ENCODE results near the gene GMDS.

DNA sequence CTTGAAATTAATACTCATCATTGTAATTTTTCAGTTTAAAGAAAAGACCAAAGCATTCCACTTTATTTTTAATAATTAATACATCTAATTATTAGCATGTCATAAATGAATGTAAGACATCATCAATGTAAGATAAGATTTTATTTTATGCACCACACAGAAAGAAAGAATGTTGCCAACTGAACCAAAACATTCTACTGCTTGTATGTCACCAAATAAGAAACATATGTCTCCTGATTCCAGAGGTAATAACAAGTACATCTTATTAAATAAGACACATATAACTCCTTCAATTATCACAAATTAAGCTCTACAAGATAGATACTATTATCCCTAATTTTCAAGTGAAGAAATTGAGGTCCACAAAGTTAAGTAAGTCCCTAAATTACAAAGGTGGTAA lies 189.5 kb downstream of the GMDS start:
- TF ChIP-seq, protein P1, sequence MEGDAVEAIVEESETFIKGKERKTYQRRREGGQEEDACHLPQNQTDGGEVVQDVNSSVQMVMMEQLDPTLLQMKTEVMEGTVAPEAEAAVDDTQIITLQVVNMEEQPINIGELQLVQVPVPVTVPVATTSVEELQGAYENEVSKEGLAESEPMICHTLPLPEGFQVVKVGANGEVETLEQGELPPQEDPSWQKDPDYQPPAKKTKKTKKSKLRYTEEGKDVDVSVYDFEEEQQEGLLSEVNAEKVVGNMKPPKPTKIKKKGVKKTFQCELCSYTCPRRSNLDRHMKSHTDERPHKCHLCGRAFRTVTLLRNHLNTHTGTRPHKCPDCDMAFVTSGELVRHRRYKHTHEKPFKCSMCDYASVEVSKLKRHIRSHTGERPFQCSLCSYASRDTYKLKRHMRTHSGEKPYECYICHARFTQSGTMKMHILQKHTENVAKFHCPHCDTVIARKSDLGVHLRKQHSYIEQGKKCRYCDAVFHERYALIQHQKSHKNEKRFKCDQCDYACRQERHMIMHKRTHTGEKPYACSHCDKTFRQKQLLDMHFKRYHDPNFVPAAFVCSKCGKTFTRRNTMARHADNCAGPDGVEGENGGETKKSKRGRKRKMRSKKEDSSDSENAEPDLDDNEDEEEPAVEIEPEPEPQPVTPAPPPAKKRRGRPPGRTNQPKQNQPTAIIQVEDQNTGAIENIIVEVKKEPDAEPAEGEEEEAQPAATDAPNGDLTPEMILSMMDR (conservative IDR thresholded peaks at IDR 0.05; ENCODE audit: low read depth, low read length): no peak
- no peak for TF ChIP-seq MXI1 (IDR thresholded peaks at IDR 0.05; ENCODE audit: borderline replicate concordance, low read depth, low read length)
- TF ChIP-seq SMC3 (IDR thresholded peaks at IDR 0.05; ENCODE audit: low read depth, low read length): no peak
- no peak for TF ChIP-seq POLR2A (IDR thresholded peaks at IDR 0.05; ENCODE audit: low read depth, low read length)
- no peak for TF ChIP-seq RAD21 (IDR thresholded peaks at IDR 0.05; ENCODE audit: low read length)
- no peak for TF ChIP-seq NFE2L2 (IDR thresholded peaks at IDR 0.05; ENCODE audit: low read depth, low read length)
